Upper lobe of left lung (tissue), 4 donors: Measurements from ENCODE around the gene MRPS34.

Experiments
- CTCF ChIP-seq, 6 experiments: fragments of 450-650 bp in 4 of 6; fragments of 200-600 bp in 2 of 6; sonication (generic) in 2 of 6; IDR thresholded peaks; one replicate each; pipeline ENCODE4 v1.5.1; 2016 to 2019; ENCODE audit warnings: antibody characterized with exemption in 6 of 6
- POLR2A ChIP-seq, 4 donors: fragments of 450-650 bp; IDR thresholded peaks; one replicate each; pipeline ENCODE4 v1.5.1; 2016 to 2017; ENCODE audit warnings: antibody characterized with exemption in 4 of 4, mild to moderate bottlenecking in 2 of 4
- POLR2AphosphoS5 ChIP-seq, 2 donors: sonication (generic); formaldehyde crosslinking; IDR thresholded peaks; one replicate each; pipeline ENCODE4 v1.5.1; 2017; ENCODE audit warnings: antibody characterized with exemption in 2 of 2

DNA sequence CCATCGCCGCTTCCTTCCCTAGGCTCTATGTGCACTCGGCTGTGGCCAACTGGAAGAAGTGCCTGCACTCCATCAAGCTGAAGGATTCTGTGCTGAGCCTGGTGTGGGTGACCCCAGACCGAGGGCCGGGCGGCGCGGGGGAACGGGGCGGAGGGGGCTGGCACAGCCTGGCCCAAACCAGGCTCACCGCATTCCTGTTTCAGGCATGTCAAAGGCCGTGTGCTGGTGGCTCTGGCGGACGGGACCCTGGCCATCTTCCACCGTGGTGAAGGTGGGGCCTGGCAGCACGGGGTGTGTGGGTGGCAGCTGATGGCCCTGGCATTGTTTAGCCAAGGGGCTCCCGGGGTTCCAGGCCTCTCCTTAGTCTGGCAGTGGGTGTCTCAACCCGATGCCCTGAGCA lies 6.2 kb downstream of the MRPS34 start:
- TF ChIP-seq POLR2A (IDR thresholded peaks at IDR 0.05) (no peak), CTCF (IDR thresholded peaks at IDR 0.05) (no peak), POLR2AphosphoS5 (IDR thresholded peaks at IDR 0.05) (no peak)
